ENCODE data around the gene FHOD1.

FHOD1 gene

DNA sequence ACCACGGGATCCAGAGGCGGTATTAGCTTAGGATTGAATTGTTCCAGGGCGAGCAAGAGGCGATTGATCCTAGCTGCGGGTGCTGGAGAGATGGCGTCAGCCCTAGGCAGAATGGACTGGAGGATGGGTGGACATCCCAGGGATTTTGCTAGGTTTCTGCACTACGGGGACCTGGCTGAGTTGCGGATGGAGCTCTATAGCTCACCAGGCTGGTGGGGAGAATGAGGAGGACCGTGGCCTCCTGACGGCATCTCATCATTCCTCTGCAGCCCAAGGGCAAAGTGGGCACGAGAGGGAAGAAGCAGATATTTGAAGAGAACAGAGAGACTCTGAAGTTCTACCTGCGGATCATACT, 19.7 kb downstream of the FHOD1 start:
- Histone ChIP-seq H3K27ac (ENCODE audit: extremely low read depth, low read depth, low read length) (no peak overlapping the region; the same call in 1 of the 2 replicates), H3K36me3 (ENCODE audit: control insufficient read depth in 2 of 2, insufficient read depth in 1 of 2, low read length in 2 of 2) (peaks cover 4 to 47% of the 10 kb centered on the region in 2 experiments; a peak in 2 of 3 replicates), H3K9me3 (ENCODE audit: control insufficient read depth, insufficient read depth, low read depth, low read length) (no peaks in the 10 kb centered on the region), H3K4me1 (ENCODE audit: control insufficient read depth, insufficient read depth, low read length) (no peaks in the 10 kb centered on the region), H3K4me3 (ENCODE audit: low read depth, low read length) (peak overlapping the region; percentile 93)
- ChIA-PET POLR2A (interaction anchor here (0.9 to 10.0 kb wide), 9 partner anchors 10 to 210 kb away, joined by 3 to 109 read pairs (median 6); partner anchors contain the start of genes FHOD1 and SLC9A5), CTCF (interaction anchor here (0.7 to 1.1 kb wide), 3 partner anchors 17 to 48 kb away, joined by 3 read pairs; no protein-coding TSS in a partner anchor)
- TF ChIP-seq ZNF184 (tag by site-specific recombination; IDR thresholded peaks at IDR 0.05), result no peak
- TF ChIP-seq, protein P1, sequence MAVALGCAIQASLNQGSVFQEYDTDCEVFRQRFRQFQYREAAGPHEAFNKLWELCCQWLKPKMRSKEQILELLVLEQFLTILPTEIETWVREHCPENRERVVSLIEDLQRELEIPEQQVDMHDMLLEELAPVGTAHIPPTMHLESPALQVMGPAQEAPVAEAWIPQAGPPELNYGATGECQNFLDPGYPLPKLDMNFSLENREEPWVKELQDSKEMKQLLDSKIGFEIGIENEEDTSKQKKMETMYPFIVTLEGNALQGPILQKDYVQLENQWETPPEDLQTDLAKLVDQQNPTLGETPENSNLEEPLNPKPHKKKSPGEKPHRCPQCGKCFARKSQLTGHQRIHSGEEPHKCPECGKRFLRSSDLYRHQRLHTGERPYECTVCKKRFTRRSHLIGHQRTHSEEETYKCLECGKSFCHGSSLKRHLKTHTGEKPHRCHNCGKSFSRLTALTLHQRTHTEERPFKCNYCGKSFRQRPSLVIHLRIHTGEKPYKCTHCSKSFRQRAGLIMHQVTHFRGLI (tag by site-specific recombination; IDR thresholded peaks at IDR 0.05), result no peak
- TF ChIP-seq, protein P2, sequence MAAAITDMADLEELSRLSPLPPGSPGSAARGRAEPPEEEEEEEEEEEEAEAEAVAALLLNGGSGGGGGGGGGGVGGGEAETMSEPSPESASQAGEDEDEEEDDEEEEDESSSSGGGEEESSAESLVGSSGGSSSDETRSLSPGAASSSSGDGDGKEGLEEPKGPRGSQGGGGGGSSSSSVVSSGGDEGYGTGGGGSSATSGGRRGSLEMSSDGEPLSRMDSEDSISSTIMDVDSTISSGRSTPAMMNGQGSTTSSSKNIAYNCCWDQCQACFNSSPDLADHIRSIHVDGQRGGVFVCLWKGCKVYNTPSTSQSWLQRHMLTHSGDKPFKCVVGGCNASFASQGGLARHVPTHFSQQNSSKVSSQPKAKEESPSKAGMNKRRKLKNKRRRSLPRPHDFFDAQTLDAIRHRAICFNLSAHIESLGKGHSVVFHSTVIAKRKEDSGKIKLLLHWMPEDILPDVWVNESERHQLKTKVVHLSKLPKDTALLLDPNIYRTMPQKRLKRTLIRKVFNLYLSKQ (tag by site-specific recombination; IDR thresholded peaks at IDR 0.05; ENCODE audit: borderline replicate concordance), result no peak
- no peak for TF ChIP-seq ZNF623 (tag by site-specific recombination; IDR thresholded peaks at IDR 0.05)
- no peak for TF ChIP-seq ZSCAN30 (tag by site-specific recombination; IDR thresholded peaks at IDR 0.05)
- TF ChIP-seq ZNF324 (tag by site-specific recombination; IDR thresholded peaks at IDR 0.05), result no peak
- no peak for TF ChIP-seq ZNF350 (tag by site-specific recombination; IDR thresholded peaks at IDR 0.05)
- TF ChIP-seq, protein P3, sequence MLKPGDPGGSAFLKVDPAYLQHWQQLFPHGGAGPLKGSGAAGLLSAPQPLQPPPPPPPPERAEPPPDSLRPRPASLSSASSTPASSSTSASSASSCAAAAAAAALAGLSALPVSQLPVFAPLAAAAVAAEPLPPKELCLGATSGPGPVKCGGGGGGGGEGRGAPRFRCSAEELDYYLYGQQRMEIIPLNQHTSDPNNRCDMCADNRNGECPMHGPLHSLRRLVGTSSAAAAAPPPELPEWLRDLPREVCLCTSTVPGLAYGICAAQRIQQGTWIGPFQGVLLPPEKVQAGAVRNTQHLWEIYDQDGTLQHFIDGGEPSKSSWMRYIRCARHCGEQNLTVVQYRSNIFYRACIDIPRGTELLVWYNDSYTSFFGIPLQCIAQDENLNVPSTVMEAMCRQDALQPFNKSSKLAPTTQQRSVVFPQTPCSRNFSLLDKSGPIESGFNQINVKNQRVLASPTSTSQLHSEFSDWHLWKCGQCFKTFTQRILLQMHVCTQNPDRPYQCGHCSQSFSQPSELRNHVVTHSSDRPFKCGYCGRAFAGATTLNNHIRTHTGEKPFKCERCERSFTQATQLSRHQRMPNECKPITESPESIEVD (tag by site-specific recombination; IDR thresholded peaks at IDR 0.05), result no peak
- TF ChIP-seq ZNF510 (tag by site-specific recombination; IDR thresholded peaks at IDR 0.05; ENCODE audit: insufficient replicate concordance), result no peak
- TF ChIP-seq ZNF2 (tag by site-specific recombination; IDR thresholded peaks at IDR 0.05), result no peak
- no peak for TF ChIP-seq ZNF785 (tag by site-specific recombination; IDR thresholded peaks at IDR 0.05)

DNA sequence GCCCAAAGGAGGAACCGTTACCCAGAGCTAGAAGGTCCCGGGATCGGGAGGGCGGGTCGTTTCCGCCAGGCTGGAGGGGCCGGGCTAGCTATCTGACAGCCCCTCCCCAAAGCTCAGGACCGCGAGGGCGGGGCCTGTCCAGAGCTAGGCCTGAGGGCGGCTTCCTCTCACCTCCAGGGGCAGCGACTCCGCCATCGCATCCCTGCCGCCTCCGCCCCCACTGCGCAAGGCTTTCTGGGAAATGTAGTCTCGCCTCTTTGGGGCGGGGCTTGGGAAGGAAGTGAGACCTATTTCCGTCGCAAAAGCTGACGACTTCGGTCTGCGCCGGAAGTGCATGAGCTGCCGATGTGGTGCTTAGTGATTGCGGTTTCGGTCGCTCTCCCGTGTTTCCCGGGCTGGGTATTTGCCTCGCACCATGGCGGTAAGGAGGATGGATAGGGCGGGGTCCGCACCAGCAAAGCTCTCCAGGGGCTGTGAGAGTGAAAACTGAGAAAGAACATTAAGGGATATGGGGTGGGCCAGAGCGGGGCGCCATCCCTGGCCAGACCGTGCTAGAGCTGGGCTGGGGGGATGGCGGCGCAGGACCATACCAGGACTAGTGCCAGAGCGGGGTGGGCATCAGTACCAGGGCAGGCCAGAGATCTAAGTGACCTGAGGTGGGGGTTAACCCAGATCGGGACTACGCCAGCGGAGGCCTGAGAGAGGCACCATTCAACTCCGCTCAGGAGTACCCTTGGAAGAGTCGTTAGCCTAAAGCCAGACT, 20.3 kb downstream of the FHOD1 start, which contains the start of gene TMEM208:
TMEM208 (plus strand) TSS at position 327 of the 763 bp plus-strand sequence; CDS start at position 416, 89 bp downstream.
- Histone ChIP-seq H3K4me3 (ENCODE audit: low read depth, low read length) (peak within 1 kb of the TSS; percentile 93), H3K27ac (ENCODE audit: extremely low read depth, low read depth, low read length) (no peak within 1 kb of the TSS; the same call in 1 of the 2 replicates), H3K4me1 (ENCODE audit: control insufficient read depth, insufficient read depth, low read length) (no peaks in the 10 kb centered on the region), H3K9me3 (ENCODE audit: control insufficient read depth, insufficient read depth, low read depth, low read length) (no peaks in the 10 kb centered on the region), H3K36me3 (ENCODE audit: control insufficient read depth in 2 of 2, insufficient read depth in 1 of 2, low read length in 2 of 2) (peaks cover under 1 to 45% of the 10 kb centered on the region in 2 experiments; a peak in 2 of 3 replicates)
- CTCF ChIA-PET, result interaction anchor here (0.7 to 1.1 kb wide), 10 partner anchors 12 to 239 kb away, joined by 3 to 4 read pairs (median 3); partner anchors contain the start of gene ZDHHC1
- POLR2A ChIA-PET, result interaction anchor here (0.5 to 10.0 kb wide), 16 partner anchors 9 to 209 kb away, joined by 3 to 109 read pairs (median 5); partner anchors contain the start of genes FHOD1, KCTD19, LRRC36 and SLC9A5
- TF ChIP-seq, protein P4, sequence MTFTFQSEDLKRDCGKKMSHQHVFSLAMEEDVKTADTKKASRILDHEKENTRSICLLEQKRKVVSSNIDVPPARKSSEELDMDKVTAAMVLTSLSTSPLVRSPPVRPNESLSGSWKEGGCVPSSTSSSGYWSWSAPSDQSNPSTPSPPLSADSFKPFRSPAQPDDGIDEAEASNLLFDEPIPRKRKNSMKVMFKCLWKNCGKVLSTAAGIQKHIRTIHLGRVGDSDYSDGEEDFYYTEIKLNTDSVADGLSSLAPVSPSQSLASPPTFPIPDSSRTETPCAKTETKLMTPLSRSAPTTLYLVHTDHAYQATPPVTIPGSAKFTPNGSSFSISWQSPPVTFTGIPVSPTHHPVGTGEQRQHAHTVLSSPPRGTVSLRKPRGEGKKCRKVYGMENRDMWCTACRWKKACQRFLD (tag by site-specific recombination; IDR thresholded peaks at IDR 0.05), result no peak
- TF ChIP-seq ZNF133 (tag by site-specific recombination; IDR thresholded peaks at IDR 0.05) (no peak), ZNF19 (tag by site-specific recombination; IDR thresholded peaks at IDR 0.05; ENCODE audit: low read depth) (no peak), ZIC2 (tag by site-specific recombination; IDR thresholded peaks at IDR 0.05) (no peak), ZNF239 (tag by site-specific recombination; IDR thresholded peaks at IDR 0.05) (0 out of 2 replicates have a peak, but pooled peaks have one; percentile 49), ZNF138 (tag by site-specific recombination; IDR thresholded peaks at IDR 0.05; ENCODE audit: borderline replicate concordance) (no peak), ZNF211 (tag by site-specific recombination; IDR thresholded peaks at IDR 0.05; ENCODE audit: low read depth) (no peak), ZNF548 (tag by site-specific recombination; IDR thresholded peaks at IDR 0.05) (no peak)
- TF ChIP-seq, protein P5, sequence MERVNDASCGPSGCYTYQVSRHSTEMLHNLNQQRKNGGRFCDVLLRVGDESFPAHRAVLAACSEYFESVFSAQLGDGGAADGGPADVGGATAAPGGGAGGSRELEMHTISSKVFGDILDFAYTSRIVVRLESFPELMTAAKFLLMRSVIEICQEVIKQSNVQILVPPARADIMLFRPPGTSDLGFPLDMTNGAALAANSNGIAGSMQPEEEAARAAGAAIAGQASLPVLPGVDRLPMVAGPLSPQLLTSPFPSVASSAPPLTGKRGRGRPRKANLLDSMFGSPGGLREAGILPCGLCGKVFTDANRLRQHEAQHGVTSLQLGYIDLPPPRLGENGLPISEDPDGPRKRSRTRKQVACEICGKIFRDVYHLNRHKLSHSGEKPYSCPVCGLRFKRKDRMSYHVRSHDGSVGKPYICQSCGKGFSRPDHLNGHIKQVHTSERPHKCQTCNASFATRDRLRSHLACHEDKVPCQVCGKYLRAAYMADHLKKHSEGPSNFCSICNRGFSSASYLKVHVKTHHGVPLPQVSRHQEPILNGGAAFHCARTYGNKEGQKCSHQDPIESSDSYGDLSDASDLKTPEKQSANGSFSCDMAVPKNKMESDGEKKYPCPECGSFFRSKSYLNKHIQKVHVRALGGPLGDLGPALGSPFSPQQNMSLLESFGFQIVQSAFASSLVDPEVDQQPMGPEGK (tag by site-specific recombination; IDR thresholded peaks at IDR 0.05), result peak; percentile 93
- TF ChIP-seq, protein P6, sequence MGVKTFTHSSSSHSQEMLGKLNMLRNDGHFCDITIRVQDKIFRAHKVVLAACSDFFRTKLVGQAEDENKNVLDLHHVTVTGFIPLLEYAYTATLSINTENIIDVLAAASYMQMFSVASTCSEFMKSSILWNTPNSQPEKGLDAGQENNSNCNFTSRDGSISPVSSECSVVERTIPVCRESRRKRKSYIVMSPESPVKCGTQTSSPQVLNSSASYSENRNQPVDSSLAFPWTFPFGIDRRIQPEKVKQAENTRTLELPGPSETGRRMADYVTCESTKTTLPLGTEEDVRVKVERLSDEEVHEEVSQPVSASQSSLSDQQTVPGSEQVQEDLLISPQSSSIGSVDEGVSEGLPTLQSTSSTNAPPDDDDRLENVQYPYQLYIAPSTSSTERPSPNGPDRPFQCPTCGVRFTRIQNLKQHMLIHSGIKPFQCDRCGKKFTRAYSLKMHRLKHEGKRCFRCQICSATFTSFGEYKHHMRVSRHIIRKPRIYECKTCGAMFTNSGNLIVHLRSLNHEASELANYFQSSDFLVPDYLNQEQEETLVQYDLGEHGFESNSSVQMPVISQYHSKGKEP (tag by site-specific recombination; IDR thresholded peaks at IDR 0.05), result peak; percentile 100
- TF ChIP-seq, protein P7, sequence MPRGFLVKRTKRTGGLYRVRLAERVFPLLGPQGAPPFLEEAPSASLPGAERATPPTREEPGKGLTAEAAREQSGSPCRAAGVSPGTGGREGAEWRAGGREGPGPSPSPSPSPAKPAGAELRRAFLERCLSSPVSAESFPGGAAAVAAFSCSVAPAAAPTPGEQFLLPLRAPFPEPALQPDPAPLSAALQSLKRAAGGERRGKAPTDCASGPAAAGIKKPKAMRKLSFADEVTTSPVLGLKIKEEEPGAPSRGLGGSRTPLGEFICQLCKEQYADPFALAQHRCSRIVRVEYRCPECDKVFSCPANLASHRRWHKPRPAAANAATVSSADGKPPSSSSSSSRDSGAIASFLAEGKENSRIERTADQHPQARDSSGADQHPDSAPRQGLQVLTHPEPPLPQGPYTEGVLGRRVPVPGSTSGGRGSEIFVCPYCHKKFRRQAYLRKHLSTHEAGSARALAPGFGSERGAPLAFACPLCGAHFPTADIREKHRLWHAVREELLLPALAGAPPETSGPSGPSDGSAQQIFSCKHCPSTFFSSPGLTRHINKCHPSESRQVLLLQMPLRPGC (tag by site-specific recombination; IDR thresholded peaks at IDR 0.05), result no peak

All from HEK293 (cell line).